Body of pancreas (tissue), 4 donors: ENCODE data around the gene GIGYF2. TPM values are rescaled to one million over a fixed set of nuclear protein-coding genes. Genes with fewer than 3 reads are reported as not detected.
"Not testable (repeated sequence)": the region's sequence is repeated elsewhere in the genome, so short reads cannot be mapped to it uniquely, and the experiment has no call there.

Source experiments
- ATAC-seq: fragments of 150-250 bp; one replicate; pipeline ENCODE4 v1.9.1; 2016
- DNase-seq, 4 donors: peaks; one replicate each; pipeline ENCODE4 v3.0.0-alpha.2; 2019
- H3K27ac ChIP-seq, 4 donors: fragments of 200-600 bp; sonication (generic); 1 replicate in 3 of 4; 2 replicates in 1 of 4; pipeline versions ENCODE4 v1.5.1 to v1.6.1; 2016 to 2019; ENCODE audit warnings: mild to moderate bottlenecking in 1 of 4, mixed read lengths in 1 of 4, moderate library complexity in 1 of 4
- H3K27me3 ChIP-seq, 2 donors: fragments of 200-600 bp; sonication (generic); one replicate each; pipeline ENCODE4 v1.6.0; 2016; ENCODE audit warnings: mild to moderate bottlenecking in 1 of 2
- H3K36me3 ChIP-seq, 2 donors: fragments of 200-600 bp; sonication (generic); replicated peaks in 1 of 2; 2 replicates each; pipeline ENCODE4 v1.5.1; 2016; ENCODE audit warnings: low read depth in 2 of 2; ENCODE audit not compliant: insufficient read depth in 1 of 2
- H3K4me1 ChIP-seq: fragments of 200-600 bp; sonication (generic); one replicate; pipeline ENCODE4 v1.6.0; 2016
- H3K4me3 ChIP-seq, 2 donors: fragments of 200-600 bp; sonication (generic); 1 replicate in 1 of 2; 2 replicates in 1 of 2; pipeline ENCODE4 v1.5.1; 2016 to 2019
- H3K9me3 ChIP-seq, 3 donors: fragments of 200-600 bp; sonication (generic); 1 replicate in 2 of 3; 2 replicates in 1 of 3; pipeline ENCODE4 v1.5.1; 2016
- CTCF ChIP-seq, 7 experiments: fragments of 450-650 bp in 4 of 7; fragments of 200-600 bp in 3 of 7; sonication (generic) in 3 of 7; IDR thresholded peaks; one replicate each; pipeline ENCODE4 v1.5.1; 2016 to 2019; ENCODE audit warnings: antibody characterized with exemption in 7 of 7
- POLR2A ChIP-seq, 3 donors: fragments of 450-650 bp; IDR thresholded peaks; one replicate each; pipeline ENCODE4 v1.6.1; 2016; ENCODE audit warnings: antibody characterized with exemption in 3 of 3, mild to moderate bottlenecking in 2 of 3
- WGBS, 2 donors: methylation state at CpG; one replicate each; pipeline ENCODE4 v1.1.5; 2017; 5-methylcytosine and 5-hydroxymethylcytosine counted together
- intact Hi-C: fragments of 100-400 bp; cut with DNase I; formaldehyde crosslinking; loops from one replicate; pipeline ENCODE4 v1.15.1; 2023
- total RNA-seq, 2 donors: library from RNA; depleted of rRNA; stranded (reverse); fragments of >200 nt; gene quantifications; one replicate each; pipeline ENCODE4 v1.1.0, GENCODE V29; 2016

Gene GIGYF2
- total RNA-seq, 2 donors from 2014 or later = 66.2 to 107 TPM

DNA sequence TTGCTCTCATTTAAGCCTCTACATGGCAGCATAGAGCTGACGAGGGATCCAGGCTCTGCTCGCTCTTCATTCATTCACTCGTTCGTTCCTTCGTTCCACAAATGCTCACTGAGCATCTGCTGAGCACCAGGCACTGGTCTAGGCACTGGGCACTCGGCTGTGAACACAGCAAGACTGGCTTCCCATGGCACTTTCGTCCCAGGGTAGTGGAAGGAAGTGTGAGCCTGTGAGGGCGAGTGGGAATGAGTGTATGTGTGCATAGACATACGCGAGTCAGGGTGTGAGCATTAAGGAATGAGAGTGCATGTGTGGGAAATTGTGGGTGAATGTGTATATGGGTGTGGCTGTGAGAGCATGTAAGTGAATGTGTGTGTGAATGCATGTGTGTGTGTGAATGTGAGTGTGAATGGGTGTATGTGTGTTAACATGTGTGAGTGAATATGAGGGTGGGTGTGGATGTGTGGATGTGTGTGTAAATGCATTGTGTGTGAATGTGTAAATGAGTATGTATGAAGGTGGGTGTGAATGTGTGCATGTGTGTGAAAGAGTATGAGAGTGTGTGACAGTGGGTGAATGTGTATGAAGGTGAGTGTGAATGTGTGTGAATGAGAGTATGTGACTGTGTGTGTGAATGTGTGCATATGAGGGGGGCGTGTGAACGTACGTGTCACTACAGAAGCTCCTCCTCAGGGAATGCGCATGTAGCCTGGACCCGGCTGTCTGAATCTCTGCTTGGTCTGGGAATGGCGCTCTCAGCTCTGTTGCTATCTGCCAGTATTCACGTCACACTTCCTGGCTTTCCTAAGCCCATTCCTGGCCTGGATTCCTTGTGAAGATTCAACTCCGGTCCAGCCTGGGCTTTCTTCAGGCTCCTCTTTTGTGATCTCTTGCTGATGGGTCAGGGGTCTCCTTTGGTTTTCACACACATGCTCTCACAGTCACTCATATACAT lies 201.7 kb downstream of the GIGYF2 start:
- intact Hi-C loops = no loop called here
- no peak for ATAC-seq

GRCh38 chr2:232900811-232901735 lies 203.9 kb downstream of the GIGYF2 start:
- Histone ChIP-seq H3K27ac (no peak overlapping the region), H3K36me3 (no peaks in the 10 kb centered on the region), H3K4me1 (peaks cover 1% of the 10 kb centered on the region), H3K9me3 (no peaks in the 10 kb centered on the region), H3K27me3 (no peaks in the 10 kb centered on the region), H3K4me3 (no peak overlapping the region)
- DNase-seq = no peak
- whole genome bisulfite sequencing, 2 donors = 79 to 86% methylated on average over 35 to 43 of the region's 43 CpGs
- no peak for TF ChIP-seq CTCF (IDR thresholded peaks at IDR 0.05)
- intact Hi-C loops = no loop called here
- no peak for ATAC-seq

More for the DNA sequence above, 201.7 kb downstream of the GIGYF2 start:
- Histone ChIP-seq H3K27me3 (no peaks in the 10 kb centered on the region), H3K4me1 (peaks cover 14% of the 10 kb centered on the region), H3K27ac (no peak overlapping the region), H3K36me3 (no peaks in the 10 kb centered on the region), H3K9me3 (no peaks in the 10 kb centered on the region), H3K4me3 (no peak overlapping the region)
- no peak for DNase-seq
- 78 to 85% methylated on average over 18 of the region's 18 CpGs for WGBS, 2 donors
- no peak for TF ChIP-seq POLR2A (IDR thresholded peaks at IDR 0.05)
- no peak for TF ChIP-seq CTCF (IDR thresholded peaks at IDR 0.05)

DNA sequence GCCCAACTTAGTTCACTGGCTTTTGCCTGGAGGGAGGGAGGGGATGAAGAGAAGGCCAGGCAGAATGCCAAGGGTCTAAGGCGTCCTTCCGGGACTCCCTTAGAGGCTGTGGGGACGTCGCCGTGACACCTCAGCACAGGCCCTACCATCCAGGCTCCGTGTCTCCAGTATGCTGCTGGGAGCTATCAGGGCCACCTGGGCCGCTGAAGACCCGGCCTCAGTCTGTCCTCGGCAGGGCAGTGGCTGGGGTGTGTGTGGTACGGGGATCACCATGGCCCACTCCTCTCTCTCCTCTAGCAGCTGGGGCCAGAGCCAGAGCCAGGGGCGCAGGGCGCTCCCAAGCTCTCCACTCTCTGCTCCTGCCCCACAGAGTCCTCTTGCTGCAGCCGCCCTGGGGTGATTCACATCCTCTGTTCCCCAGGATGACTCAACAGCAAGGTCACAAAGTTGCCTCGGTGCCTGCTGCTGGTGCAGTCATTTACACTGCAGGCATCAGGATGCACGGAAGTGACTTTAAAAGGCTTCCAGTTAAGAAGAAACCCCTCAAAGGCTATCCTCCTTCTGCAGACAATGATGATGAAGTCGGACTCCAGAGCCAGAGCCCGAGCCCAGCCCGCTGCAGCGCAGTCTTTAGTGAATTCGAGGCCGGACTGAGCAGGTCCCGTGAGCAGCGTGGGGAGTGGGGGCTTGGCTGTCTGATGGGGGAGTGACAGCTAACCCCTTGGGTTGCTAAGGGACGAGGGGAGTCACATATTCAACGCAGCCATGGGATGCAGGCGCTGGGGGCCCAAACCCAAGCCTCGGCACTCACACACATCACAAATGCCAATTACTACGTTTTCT lies 204.8 kb downstream of the GIGYF2 start:
- H3K9me3 ChIP-seq = no peaks in the 10 kb centered on the region
- no peaks in the 10 kb centered on the region for H3K4me1 ChIP-seq
- no peak for TF ChIP-seq POLR2A (IDR thresholded peaks at IDR 0.05)
- ATAC-seq (no peak), DNase-seq (no peak)
- H3K4me3 ChIP-seq = no peak overlapping the region
- intact Hi-C loops = no loop called here
- WGBS, 2 donors = 78 to 89% methylated on average over 21 to 28 of the region's 28 CpGs
- no peaks in the 10 kb centered on the region for H3K27me3 ChIP-seq
- H3K27ac ChIP-seq = no peak overlapping the region
- H3K36me3 ChIP-seq = no peaks in the 10 kb centered on the region

GRCh38 chr2:232903989-232904388 lies 206.9 kb downstream of the GIGYF2 start:
- H3K9me3 ChIP-seq = no peaks in the 10 kb centered on the region
- 85 to 91% methylated on average over 9 of the region's 9 CpGs for WGBS, 2 donors
- intact Hi-C loops = no loop called here
- no peak for TF ChIP-seq POLR2A (IDR thresholded peaks at IDR 0.05)
- no peak for TF ChIP-seq CTCF (IDR thresholded peaks at IDR 0.05)
- DNase-seq (no peak), ATAC-seq (no peak)
- H3K27me3 ChIP-seq = no peaks in the 10 kb centered on the region
- H3K4me1 ChIP-seq = no peaks in the 10 kb centered on the region
- H3K36me3 ChIP-seq = no peaks in the 10 kb centered on the region
- no peak overlapping the region for H3K4me3 ChIP-seq
- no peak overlapping the region for H3K27ac ChIP-seq

DNA sequence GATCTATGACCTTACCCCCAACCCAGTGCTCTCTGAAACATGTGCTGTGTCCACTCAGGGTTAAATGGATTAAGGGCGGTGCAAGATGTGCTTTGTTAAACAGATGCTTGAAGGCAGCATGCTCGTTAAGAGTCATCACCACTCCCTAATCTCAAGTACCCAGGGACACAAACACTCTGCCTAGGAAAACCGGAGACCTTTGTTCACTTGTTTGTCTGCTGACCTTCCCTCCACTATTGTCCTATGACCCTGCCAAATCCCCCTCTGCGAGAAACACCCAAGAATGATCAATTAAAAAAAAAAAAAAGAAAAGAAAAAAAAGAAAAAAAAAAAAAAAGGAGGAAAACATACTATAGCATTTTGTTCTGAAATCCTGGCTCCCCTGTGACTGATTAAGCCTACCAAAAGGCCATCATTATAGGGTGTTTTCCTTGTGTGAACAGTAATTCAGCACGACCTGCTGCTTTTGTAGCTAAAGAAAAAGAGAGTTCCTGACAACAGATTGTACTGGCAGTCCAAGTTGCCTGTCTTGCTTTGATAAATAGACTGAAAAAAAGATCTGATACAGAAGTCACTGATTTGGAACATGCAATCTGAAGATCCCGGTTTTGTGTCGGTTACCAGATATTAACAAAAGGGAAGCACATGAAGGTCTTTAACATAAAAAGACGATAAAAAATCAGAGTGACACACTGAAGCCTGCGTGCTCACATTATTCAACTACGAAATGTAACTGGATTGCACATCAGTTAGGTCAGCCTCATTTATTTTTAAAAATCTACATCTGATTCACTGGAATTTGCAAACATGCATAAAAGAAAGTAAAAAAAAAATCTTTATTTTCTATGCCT lies 210.0 kb downstream of the GIGYF2 start:
- H3K27me3 ChIP-seq, H3K4me3 ChIP-seq, H3K4me1 ChIP-seq, DNase-seq, ATAC-seq, H3K36me3 ChIP-seq, intact Hi-C loops, H3K27ac ChIP-seq, H3K9me3 ChIP-seq: not testable (repeated sequence)
- 74 to 83% methylated on average over 7 of the region's 10 CpGs for WGBS, 2 donors

- H3K9me3 ChIP-seq, H3K27me3 ChIP-seq, intact Hi-C loops, H3K4me1 ChIP-seq, ATAC-seq, DNase-seq, H3K36me3 ChIP-seq, H3K4me3 ChIP-seq, H3K27ac ChIP-seq: not testable (repeated sequence)
- WGBS, 2 donors = 95 to 96% methylated on average over 9 of the region's 9 CpGs
Observed at GRCh38 chr2:232907718-232908085, 210.6 kb downstream of the GIGYF2 start.
